ENCODE results near the gene DEPDC1B.

- TF ChIP-seq ATF3 (IDR thresholded peaks at IDR 0.05; ENCODE audit: insufficient read depth, low read depth, low read length) (no peak), TEAD4 (IDR thresholded peaks at IDR 0.05; ENCODE audit: low read depth, low read length) (no peak), SIN3A (conservative IDR thresholded peaks at IDR 0.05 in 1 of 2, IDR thresholded peaks at IDR 0.05 in 1 of 2; ENCODE audit: low read depth in 1 of 2, low read length in 2 of 2) (no peak)
These were observed 29.2 kb downstream of the DEPDC1B start for GRCh38 chr5:60670749-60671148.

Measured in H1 (cell line).